ENCODE measurements around the gene SMIM30.

DNA sequence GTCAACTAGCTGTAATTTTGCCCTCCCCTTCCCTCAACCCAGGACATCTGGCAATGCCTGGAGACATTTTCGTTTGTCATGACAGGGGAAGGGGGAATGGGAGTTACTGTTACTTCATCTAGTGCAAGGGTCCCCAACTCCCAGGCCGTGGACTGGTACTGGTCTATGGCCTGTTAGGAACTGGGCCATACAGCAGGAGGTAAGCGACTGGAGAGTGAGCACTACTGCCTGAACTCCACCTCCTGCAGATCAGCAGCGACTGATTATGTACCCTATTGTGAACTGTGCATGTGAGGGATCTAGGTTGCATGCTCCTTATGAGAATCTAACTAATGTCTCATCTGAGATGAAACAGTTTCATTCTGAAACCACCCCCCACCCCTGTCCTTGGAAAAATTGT lies 22.6 kb upstream of the SMIM30 start:
- TF ChIP-seq POLR2A (IDR thresholded peaks at IDR 0.05) (no peak), CTCF (IDR thresholded peaks at IDR 0.05) (no peak)

All from adrenal gland (tissue), 5 donors.